ENCODE measurements around the gene GPR68. TPM values are rescaled to one million over a fixed set of nuclear protein-coding genes. Genes with fewer than 3 reads are reported as not detected.
A peak's percentile ranks its signal among the peaks of the same experiment; 100 is the strongest.

The GPR68 gene
- 0.55 and 3.5 TPM in 2 replicates for total RNA-seq (2014; rRNA removed; shearing (Covaris generic))

GRCh38 chr14:91244501-91244901 lies at the start of gene GPR68:
Gene GPR68 (minus strand): TSS chr14:91244704. CDS start chr14:91235050, 9,654 bp downstream.
- DNase-seq (ENCODE audit: low spot score): peak; percentile 90
- in situ Hi-C loops (cut with HindIII; ENCODE audit: low sequenced_read_pairs): no loop called here

- in situ Hi-C loops (cut with HindIII; ENCODE audit: low sequenced_read_pairs): no loop called here
These were observed 49.6 kb upstream of the GPR68 start for GRCh38 chr14:91294153-91294552.

GRCh38 chr14:91293281-91293680 lies 48.8 kb upstream of the GPR68 start:
- in situ Hi-C loops (cut with HindIII; ENCODE audit: low sequenced_read_pairs): no loop called here
- no peak for DNase-seq (ENCODE audit: low spot score)

More at GRCh38 chr14:91294153-91294552, 49.6 kb upstream of the GPR68 start:
- DNase-seq (ENCODE audit: low spot score): no peak

- in situ Hi-C loops (cut with HindIII; ENCODE audit: low sequenced_read_pairs): no loop called here
- no peak for DNase-seq (ENCODE audit: low spot score)
These were observed 48.0 kb upstream of the GPR68 start for GRCh38 chr14:91292491-91292890.

GRCh38 chr14:91291786-91292405 lies 47.4 kb upstream of the GPR68 start:
- in situ Hi-C loops (cut with HindIII; ENCODE audit: low sequenced_read_pairs): no loop called here
- no peak for DNase-seq (ENCODE audit: low spot score)

- in situ Hi-C loops (cut with HindIII; ENCODE audit: low sequenced_read_pairs): no loop called here
- DNase-seq (ENCODE audit: low spot score): no peak
These were observed 46.5 kb upstream of the GPR68 start for GRCh38 chr14:91290986-91291385.

- in situ Hi-C loops (cut with HindIII; ENCODE audit: low sequenced_read_pairs): loop anchor here (10.0 kb wide), 1 partner anchor 75 kb away; no protein-coding TSS in a partner anchor
- no peak for DNase-seq (ENCODE audit: low spot score)
These were observed 45.0 kb upstream of the GPR68 start for GRCh38 chr14:91289464-91289863.

GRCh38 chr14:91288876-91289275 lies 44.4 kb upstream of the GPR68 start:
- no peak for DNase-seq (ENCODE audit: low spot score)
- in situ Hi-C loops (cut with HindIII; ENCODE audit: low sequenced_read_pairs): loop anchor here (10.0 kb wide), 1 partner anchor 74 kb away; no protein-coding TSS in a partner anchor

- DNase-seq (ENCODE audit: low spot score): peak; percentile 87
- in situ Hi-C loops (cut with HindIII; ENCODE audit: low sequenced_read_pairs): loop anchor here (10.0 kb wide), 1 partner anchor 72 kb away; no protein-coding TSS in a partner anchor
These were observed 42.0 kb upstream of the GPR68 start for GRCh38 chr14:91286530-91286937.

- in situ Hi-C loops (cut with HindIII; ENCODE audit: low sequenced_read_pairs): loop anchor here (10.0 kb wide), 1 partner anchor 70 kb away; no protein-coding TSS in a partner anchor
- no peak for DNase-seq (ENCODE audit: low spot score)
These were observed 40.5 kb upstream of the GPR68 start for GRCh38 chr14:91284791-91285548.

GRCh38 chr14:91284146-91284790 lies 39.8 kb upstream of the GPR68 start:
- no peak for DNase-seq (ENCODE audit: low spot score)
- in situ Hi-C loops (cut with HindIII; ENCODE audit: low sequenced_read_pairs): loop anchor here (10.0 kb wide), 1 partner anchor 69 kb away; no protein-coding TSS in a partner anchor

GRCh38 chr14:91283666-91284065 lies 39.2 kb upstream of the GPR68 start:
- in situ Hi-C loops (cut with HindIII; ENCODE audit: low sequenced_read_pairs): loop anchor here (10.0 kb wide), 1 partner anchor 69 kb away; no protein-coding TSS in a partner anchor
- no peak for DNase-seq (ENCODE audit: low spot score)

- DNase-seq (ENCODE audit: low spot score): no peak
- in situ Hi-C loops (cut with HindIII; ENCODE audit: low sequenced_read_pairs): loop anchor here (10.0 kb wide), 1 partner anchor 68 kb away; no protein-coding TSS in a partner anchor
These were observed 38.6 kb upstream of the GPR68 start for GRCh38 chr14:91282954-91283645.

GRCh38 chr14:91281346-91281745 lies 36.8 kb upstream of the GPR68 start:
- in situ Hi-C loops (cut with HindIII; ENCODE audit: low sequenced_read_pairs): loop anchor here (10.0 kb wide), 1 partner anchor 67 kb away; no protein-coding TSS in a partner anchor

GRCh38 chr14:91280129-91280528 lies 35.6 kb upstream of the GPR68 start:
- no peak for DNase-seq (ENCODE audit: low spot score)
- in situ Hi-C loops (cut with HindIII; ENCODE audit: low sequenced_read_pairs): loop anchor here (10.0 kb wide), 1 partner anchor 65 kb away; no protein-coding TSS in a partner anchor

More at GRCh38 chr14:91281346-91281745, 36.8 kb upstream of the GPR68 start:
- no peak for DNase-seq (ENCODE audit: low spot score)

- in situ Hi-C loops (cut with HindIII; ENCODE audit: low sequenced_read_pairs): no loop called here
- no peak for DNase-seq (ENCODE audit: low spot score)
These were observed 34.9 kb upstream of the GPR68 start for GRCh38 chr14:91279354-91279753.

- in situ Hi-C loops (cut with HindIII; ENCODE audit: low sequenced_read_pairs): no loop called here
- DNase-seq (ENCODE audit: low spot score): no peak
These were observed 33.8 kb upstream of the GPR68 start for GRCh38 chr14:91278383-91278715.

GRCh38 chr14:91277546-91278382 lies 33.3 kb upstream of the GPR68 start:
- in situ Hi-C loops (cut with HindIII; ENCODE audit: low sequenced_read_pairs): no loop called here

More at GRCh38 chr14:91277546-91278382, 33.3 kb upstream of the GPR68 start:
- DNase-seq (ENCODE audit: low spot score): peak; percentile 65

All from G401 (cell line).